22Rv1 (cell line): ENCODE measurements around the gene CA5A.

Experiments used
- ZFX ChIP-seq: fragments of 450-650 bp; IDR thresholded peaks from 2 replicates; pipeline ENCODE4 v1.6.1; 2017; ENCODE audit warnings: antibody characterized with exemption, borderline replicate concordance
- TF ChIP-seq, protein P1 (sequence below): fragments of 450-650 bp; IDR thresholded peaks from 2 replicates; pipeline ENCODE4 v1.5.1; 2017; ENCODE audit warnings: mild to moderate bottlenecking

DNA sequence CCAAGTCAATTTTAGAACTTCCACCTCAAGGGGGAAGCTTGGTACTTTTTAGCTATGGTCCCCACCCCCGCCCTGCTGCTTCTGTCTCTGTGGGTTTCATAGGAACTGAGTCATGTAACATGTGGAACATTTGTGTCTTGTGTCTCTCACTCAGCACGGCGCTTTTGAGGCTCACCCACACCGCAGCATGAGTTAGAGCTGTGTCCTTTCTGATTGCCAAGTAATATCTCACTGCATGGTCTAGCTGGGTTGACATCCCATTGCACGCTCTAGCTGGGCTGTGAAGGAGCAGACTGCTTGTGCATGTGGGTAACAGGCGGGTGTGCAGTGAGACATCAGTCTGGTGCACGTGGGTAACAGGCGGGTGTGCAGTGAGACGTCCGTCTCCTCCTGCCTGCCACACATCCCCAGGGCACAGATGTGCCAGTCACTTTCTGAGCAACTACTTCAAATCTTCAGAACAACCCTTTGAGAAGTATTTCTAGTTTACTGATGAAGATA, 40.6 kb downstream of the CA5A start:
- TF ChIP-seq, protein P1, sequence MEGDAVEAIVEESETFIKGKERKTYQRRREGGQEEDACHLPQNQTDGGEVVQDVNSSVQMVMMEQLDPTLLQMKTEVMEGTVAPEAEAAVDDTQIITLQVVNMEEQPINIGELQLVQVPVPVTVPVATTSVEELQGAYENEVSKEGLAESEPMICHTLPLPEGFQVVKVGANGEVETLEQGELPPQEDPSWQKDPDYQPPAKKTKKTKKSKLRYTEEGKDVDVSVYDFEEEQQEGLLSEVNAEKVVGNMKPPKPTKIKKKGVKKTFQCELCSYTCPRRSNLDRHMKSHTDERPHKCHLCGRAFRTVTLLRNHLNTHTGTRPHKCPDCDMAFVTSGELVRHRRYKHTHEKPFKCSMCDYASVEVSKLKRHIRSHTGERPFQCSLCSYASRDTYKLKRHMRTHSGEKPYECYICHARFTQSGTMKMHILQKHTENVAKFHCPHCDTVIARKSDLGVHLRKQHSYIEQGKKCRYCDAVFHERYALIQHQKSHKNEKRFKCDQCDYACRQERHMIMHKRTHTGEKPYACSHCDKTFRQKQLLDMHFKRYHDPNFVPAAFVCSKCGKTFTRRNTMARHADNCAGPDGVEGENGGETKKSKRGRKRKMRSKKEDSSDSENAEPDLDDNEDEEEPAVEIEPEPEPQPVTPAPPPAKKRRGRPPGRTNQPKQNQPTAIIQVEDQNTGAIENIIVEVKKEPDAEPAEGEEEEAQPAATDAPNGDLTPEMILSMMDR, result no peak
- no peak for TF ChIP-seq ZFX
